ENCODE data around the gene ULBP1. TPM values are rescaled to one million over a fixed set of nuclear protein-coding genes. Genes with fewer than 3 reads are reported as not detected.

Gene ULBP1
- total and polyA plus RNA-seq, 7 donors: 0.09 to 0.55 TPM; not detected in 5

DNA sequence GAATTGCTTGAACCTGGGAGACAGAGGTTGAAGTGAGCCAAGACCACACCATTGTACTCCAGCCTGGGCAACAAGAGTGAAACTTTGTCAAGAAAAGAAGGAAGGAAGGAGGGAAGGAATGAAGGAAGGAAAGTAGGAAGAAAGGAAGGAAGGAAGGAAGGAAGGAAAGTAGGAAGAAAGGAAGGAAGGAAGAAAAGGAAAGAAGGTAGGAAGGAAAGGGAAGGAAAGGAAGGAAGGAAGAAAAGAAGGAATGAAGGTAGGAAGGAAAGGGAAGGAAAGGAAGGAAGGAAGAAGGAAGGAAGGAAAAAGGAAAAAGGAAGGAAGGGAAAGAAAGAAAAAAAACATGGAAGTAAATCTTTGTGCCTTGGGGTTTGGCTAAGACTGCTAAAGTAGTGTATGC is 11.7 kb downstream of the ULBP1 start:
- peaks cover 0 to 66% (median 2%) of the 10 kb centered on the region in 3 donors for H3K27me3 ChIP-seq
- intact Hi-C loops (cut with DNase I): no loop called here
- no peak for TF ChIP-seq POLR2A (IDR thresholded peaks at IDR 0.05)
- H3K36me3 ChIP-seq: no peaks in the 10 kb centered on the region
- no peak for DNase-seq
- no peak overlapping the region for H3K27ac ChIP-seq
- H3K4me1 ChIP-seq: no peaks in the 10 kb centered on the region
- no peaks in the 10 kb centered on the region for H3K9me3 ChIP-seq
- H3K4me3 ChIP-seq: no peak overlapping the region

DNA sequence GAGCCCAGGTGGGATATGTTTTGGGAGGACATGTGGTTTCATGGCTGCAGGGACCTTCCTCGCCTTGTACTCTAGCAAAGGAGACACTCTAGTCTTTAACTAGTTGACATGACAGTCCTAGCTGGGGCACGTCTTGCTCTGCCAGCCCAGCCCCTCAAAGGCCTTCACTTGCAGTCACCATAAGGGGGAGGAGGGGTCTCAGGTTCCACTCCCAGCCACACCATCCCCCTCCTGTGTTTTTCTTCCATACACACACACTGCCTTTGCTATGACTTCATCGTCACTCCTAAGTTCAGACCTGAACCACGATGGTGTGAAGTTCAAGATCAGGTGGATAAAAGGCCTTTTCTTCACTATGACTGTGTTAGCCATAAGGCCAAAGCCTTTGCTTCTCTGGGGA is 13.5 kb downstream of the ULBP1 start:
- peaks cover 2 to 73% (median 2%) of the 10 kb centered on the region in 3 donors for H3K27me3 ChIP-seq

DNA sequence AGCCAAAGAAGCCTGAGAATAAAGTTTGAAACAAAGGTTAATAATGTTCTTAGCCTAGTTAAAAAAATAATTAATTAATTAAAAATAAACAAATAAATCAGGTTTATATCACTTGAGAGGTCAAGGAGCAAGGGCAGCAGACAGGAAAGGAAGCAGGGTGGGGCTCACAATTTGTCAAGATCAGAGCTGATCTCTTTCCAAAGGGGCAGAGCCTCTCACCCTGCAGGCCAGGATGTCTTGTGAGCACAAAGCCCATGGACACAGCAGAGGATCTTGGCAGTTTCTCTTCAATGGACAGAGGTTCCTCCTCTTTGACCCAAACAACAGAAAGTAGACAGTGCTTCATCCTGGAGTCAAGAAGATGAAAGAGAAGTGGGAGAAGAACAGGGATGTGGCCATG is 14.9 kb downstream of the ULBP1 start:
- no peaks in the 10 kb centered on the region for H3K36me3 ChIP-seq
- H3K9me3 ChIP-seq: no peaks in the 10 kb centered on the region
- DNase-seq: no peak
- H3K4me1 ChIP-seq: no peaks in the 10 kb centered on the region
- intact Hi-C loops (cut with DNase I): no loop called here
- H3K27ac ChIP-seq: no peak overlapping the region
- no peak overlapping the region for H3K4me3 ChIP-seq
- TF ChIP-seq, protein P1, sequence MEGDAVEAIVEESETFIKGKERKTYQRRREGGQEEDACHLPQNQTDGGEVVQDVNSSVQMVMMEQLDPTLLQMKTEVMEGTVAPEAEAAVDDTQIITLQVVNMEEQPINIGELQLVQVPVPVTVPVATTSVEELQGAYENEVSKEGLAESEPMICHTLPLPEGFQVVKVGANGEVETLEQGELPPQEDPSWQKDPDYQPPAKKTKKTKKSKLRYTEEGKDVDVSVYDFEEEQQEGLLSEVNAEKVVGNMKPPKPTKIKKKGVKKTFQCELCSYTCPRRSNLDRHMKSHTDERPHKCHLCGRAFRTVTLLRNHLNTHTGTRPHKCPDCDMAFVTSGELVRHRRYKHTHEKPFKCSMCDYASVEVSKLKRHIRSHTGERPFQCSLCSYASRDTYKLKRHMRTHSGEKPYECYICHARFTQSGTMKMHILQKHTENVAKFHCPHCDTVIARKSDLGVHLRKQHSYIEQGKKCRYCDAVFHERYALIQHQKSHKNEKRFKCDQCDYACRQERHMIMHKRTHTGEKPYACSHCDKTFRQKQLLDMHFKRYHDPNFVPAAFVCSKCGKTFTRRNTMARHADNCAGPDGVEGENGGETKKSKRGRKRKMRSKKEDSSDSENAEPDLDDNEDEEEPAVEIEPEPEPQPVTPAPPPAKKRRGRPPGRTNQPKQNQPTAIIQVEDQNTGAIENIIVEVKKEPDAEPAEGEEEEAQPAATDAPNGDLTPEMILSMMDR (IDR thresholded peaks at IDR 0.05): no peak
- TF ChIP-seq EP300 (IDR thresholded peaks at IDR 0.05) (no peak), POLR2A (IDR thresholded peaks at IDR 0.05) (no peak)
- peaks cover 2 to 72% (median 15%) of the 10 kb centered on the region in 3 donors for H3K27me3 ChIP-seq

More for the DNA sequence above, 13.5 kb downstream of the ULBP1 start:
- WGBS, 2 donors: 60 to 83% methylated on average over 4 of the region's 4 CpGs
- no peaks in the 10 kb centered on the region for H3K36me3 ChIP-seq
- no peak overlapping the region for H3K4me3 ChIP-seq
- TF ChIP-seq POLR2A (IDR thresholded peaks at IDR 0.05) (no peak), EP300 (IDR thresholded peaks at IDR 0.05) (no peak)
- H3K27ac ChIP-seq: no peak overlapping the region
- H3K4me1 ChIP-seq: no peaks in the 10 kb centered on the region
- DNase-seq: no peak
- intact Hi-C loops (cut with DNase I): no loop called here
- H3K9me3 ChIP-seq: no peaks in the 10 kb centered on the region

DNA sequence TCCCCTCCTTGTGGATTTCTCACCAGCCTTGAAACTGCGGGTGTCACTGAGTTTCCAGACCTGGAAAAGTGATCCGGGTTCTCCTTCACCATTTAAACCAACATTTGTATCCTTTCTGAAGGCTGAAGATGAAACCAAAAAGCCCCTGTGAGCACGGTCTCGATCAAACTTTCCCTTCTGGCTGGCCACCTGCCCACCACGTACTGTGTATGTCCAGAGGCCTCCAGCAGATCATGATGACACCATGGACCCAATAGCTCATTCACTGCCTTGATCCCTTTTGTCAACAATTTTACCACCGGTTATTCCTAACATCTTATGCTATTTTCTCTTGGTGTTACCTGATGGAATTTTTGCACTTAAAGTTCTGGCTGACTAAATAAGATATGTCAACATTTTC is 15.6 kb downstream of the ULBP1 start:
- Histone ChIP-seq H3K4me3 (no peak overlapping the region), H3K9me3 (no peaks in the 10 kb centered on the region), H3K27me3 (peaks cover 2 to 66% (median 15%) of the 10 kb centered on the region in 3 donors), H3K27ac (no peak overlapping the region), H3K4me1 (no peaks in the 10 kb centered on the region), H3K36me3 (no peaks in the 10 kb centered on the region)
- no peak for DNase-seq
- WGBS, 2 donors: 63 to 80% methylated on average over 6 of the region's 6 CpGs
- intact Hi-C loops (cut with DNase I): no loop called here
- TF ChIP-seq EP300 (IDR thresholded peaks at IDR 0.05) (no peak), POLR2A (IDR thresholded peaks at IDR 0.05) (no peak), POLR2AphosphoS5 (IDR thresholded peaks at IDR 0.05) (no peak)
- TF ChIP-seq, protein P1 (IDR thresholded peaks at IDR 0.05): no peak

DNA sequence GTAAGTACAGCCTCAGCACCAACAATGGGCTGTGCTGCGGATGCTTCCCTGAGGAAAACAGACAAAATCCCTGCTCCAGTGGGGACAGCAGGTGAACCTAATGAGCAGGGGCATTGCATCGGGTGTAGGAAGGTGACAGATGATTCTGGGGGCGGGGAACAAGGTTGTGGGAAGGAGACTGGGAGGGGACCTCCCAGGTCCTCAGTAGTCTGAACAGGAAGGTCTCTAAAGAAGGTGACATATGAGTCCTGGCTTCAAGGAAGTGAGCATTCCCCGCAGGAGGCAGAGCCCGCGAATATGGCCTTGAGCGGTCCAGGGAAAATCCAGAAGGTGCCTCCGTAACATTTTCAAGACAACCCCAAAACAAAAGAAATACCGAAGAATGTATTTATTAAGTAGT is 19.4 kb downstream of the ULBP1 start:
- intact Hi-C loops (cut with DNase I): no loop called here
- Histone ChIP-seq H3K4me1 (no peaks in the 10 kb centered on the region), H3K27ac (no peak overlapping the region), H3K9me3 (peaks cover 0 to 11% (median 2%) of the 10 kb centered on the region in 4 donors), H3K36me3 (no peaks in the 10 kb centered on the region), H3K4me3 (no peak overlapping the region), H3K27me3 (peaks cover 15 to 86% (median 52%) of the 10 kb centered on the region in 3 donors)
- DNase-seq: peak; percentile 28
- TF ChIP-seq, protein P1 (IDR thresholded peaks at IDR 0.05): no peak
- no peak for TF ChIP-seq EP300 (IDR thresholded peaks at IDR 0.05)
- TF ChIP-seq POLR2A (IDR thresholded peaks at IDR 0.05): no peak
- TF ChIP-seq POLR2AphosphoS5 (IDR thresholded peaks at IDR 0.05): no peak
- WGBS, 2 donors: 19 to 24% methylated on average over 9 of the region's 9 CpGs

DNA sequence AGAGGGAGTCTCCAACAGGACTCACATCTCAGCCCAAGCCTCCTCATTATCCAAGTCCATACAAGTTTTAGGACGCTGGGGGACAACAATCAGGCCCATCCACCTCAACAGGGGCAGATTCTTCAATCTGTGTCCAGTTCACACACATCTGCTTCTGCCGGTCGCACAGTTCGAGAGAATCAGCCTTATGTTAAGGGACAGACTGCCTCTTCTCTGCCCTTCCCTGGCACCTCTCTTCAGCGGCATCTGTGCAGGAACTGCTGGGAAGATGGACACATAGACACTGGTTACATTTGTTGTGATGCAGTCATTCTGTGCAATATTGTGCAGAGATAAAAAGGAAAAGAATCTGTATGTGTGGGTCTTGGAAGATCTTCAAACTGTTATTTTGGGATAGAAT is 21.0 kb downstream of the ULBP1 start:
- Histone ChIP-seq H3K36me3 (no peaks in the 10 kb centered on the region), H3K4me1 (peaks cover 0 to 2% (median under 1%) of the 10 kb centered on the region in 4 donors), H3K4me3 (no peak overlapping the region), H3K27me3 (peaks cover 29 to 92% (median 68%) of the 10 kb centered on the region in 3 donors), H3K9me3 (peaks cover 0 to 21% (median 5%) of the 10 kb centered on the region in 4 donors), H3K27ac (no peak overlapping the region)
- 54 to 67% methylated on average over 5 of the region's 5 CpGs for WGBS, 2 donors
- no peak for DNase-seq
- TF ChIP-seq POLR2A (IDR thresholded peaks at IDR 0.05): no peak
- TF ChIP-seq, protein P1 (IDR thresholded peaks at IDR 0.05): no peak
- no peak for TF ChIP-seq POLR2AphosphoS5 (IDR thresholded peaks at IDR 0.05)
- TF ChIP-seq EP300 (IDR thresholded peaks at IDR 0.05): no peak
- intact Hi-C loops (cut with DNase I): no loop called here
